Mesothelial cell of epicardium (in vitro differentiated cells): Measurements from ENCODE around the gene NEK6. TPM values are rescaled to one million over a fixed set of nuclear protein-coding genes. Genes with fewer than 3 reads are reported as not detected.

ENCODE experiments used
- DNase-seq, 2 experiments: peaks; one replicate each; pipeline ENCODE4 v3.0.0; 2021; ENCODE audit warnings: low spot score in 2 of 2; ENCODE audit not compliant: unreplicated experiment in 2 of 2
- H3K27ac Mint-ChIP-seq: 2 replicates; pipeline ENCODE4 v1.8.0; 2021; ENCODE audit warnings: mixed read lengths
- H3K27me3 Mint-ChIP-seq: 2 replicates; pipeline ENCODE4 v1.8.0; 2021; ENCODE audit warnings: low read depth, mixed read lengths
- H3K36me3 Mint-ChIP-seq: 2 replicates; pipeline ENCODE4 v1.8.0; 2021; ENCODE audit warnings: mixed read lengths
- H3K4me1 Mint-ChIP-seq: 2 replicates; pipeline ENCODE4 v1.8.0; 2021; ENCODE audit warnings: mixed read lengths
- H3K4me3 Mint-ChIP-seq: 2 replicates; pipeline ENCODE4 v1.8.0; 2021; ENCODE audit warnings: mild to moderate bottlenecking, moderate library complexity, mixed read lengths
- H3K9me3 Mint-ChIP-seq: 2 replicates; pipeline ENCODE4 v1.8.0; 2021; ENCODE audit warnings: mixed read lengths
- CTCF ChIP-seq: fragments of 200-600 bp; sonication (generic); IDR thresholded peaks from one replicate; pipeline ENCODE4 v1.5.0; 2021; ENCODE audit warnings: antibody characterized with exemption; ENCODE audit not compliant: unreplicated experiment
- total RNA-seq: library from RNA; stranded (reverse); gene quantifications from 3 replicates; pipeline ENCODE4 v1.2.1, GENCODE V29; 2021

Gene NEK6
- total RNA-seq, 1 donor from 2014 or later = 42.9 TPM

GRCh38 chr9:124381170-124381945, 123.6 kb downstream of the NEK6 start:
- no peaks in the 10 kb centered on the region for H3K27me3 Mint-ChIP-seq

GRCh38 chr9:124384210-124384609, 126.5 kb downstream of the NEK6 start:
- H3K4me3 Mint-ChIP-seq = no peak overlapping the region
- no peaks in the 10 kb centered on the region for H3K9me3 Mint-ChIP-seq
- no peak for DNase-seq
- no peaks in the 10 kb centered on the region for H3K4me1 Mint-ChIP-seq
- H3K27ac Mint-ChIP-seq = no peak overlapping the region
- no peaks in the 10 kb centered on the region for H3K27me3 Mint-ChIP-seq
- peaks cover 21% of the 10 kb centered on the region for H3K36me3 Mint-ChIP-seq
- TF ChIP-seq CTCF = no peak

More at GRCh38 chr9:124381170-124381945, 123.6 kb downstream of the NEK6 start:
- TF ChIP-seq CTCF = no peak
- Mint-ChIP-seq H3K27ac (no peak overlapping the region), H3K36me3 (peaks cover 21% of the 10 kb centered on the region), H3K4me3 (no peak overlapping the region), H3K4me1 (no peaks in the 10 kb centered on the region), H3K9me3 (no peaks in the 10 kb centered on the region)
- no peak for DNase-seq

- DNase-seq = no peak
- Mint-ChIP-seq H3K4me1 (no peaks in the 10 kb centered on the region), H3K4me3 (no peak overlapping the region), H3K27ac (no peak overlapping the region), H3K9me3 (no peaks in the 10 kb centered on the region), H3K36me3 (peaks cover 19% of the 10 kb centered on the region), H3K27me3 (no peaks in the 10 kb centered on the region)
- no peak for TF ChIP-seq CTCF
Measured at GRCh38 chr9:124384846-124385245, 127.1 kb downstream of the NEK6 start.

- TF ChIP-seq CTCF = no peak
- H3K4me3 Mint-ChIP-seq = no peak overlapping the region
- peaks cover 14% of the 10 kb centered on the region for H3K36me3 Mint-ChIP-seq
- H3K27ac Mint-ChIP-seq = no peak overlapping the region
- DNase-seq = no peak
- no peaks in the 10 kb centered on the region for H3K27me3 Mint-ChIP-seq
- H3K4me1 Mint-ChIP-seq = peaks cover 2% of the 10 kb centered on the region
- H3K9me3 Mint-ChIP-seq = no peaks in the 10 kb centered on the region
Measured at GRCh38 chr9:124385623-124386022, 127.9 kb downstream of the NEK6 start.

GRCh38 chr9:124386201-124386600, 128.5 kb downstream of the NEK6 start:
- H3K36me3 Mint-ChIP-seq = peaks cover 14% of the 10 kb centered on the region
- no peak overlapping the region for H3K4me3 Mint-ChIP-seq

More at GRCh38 chr9:124386201-124386600, 128.5 kb downstream of the NEK6 start:
- Mint-ChIP-seq H3K4me1 (peaks cover 7% of the 10 kb centered on the region), H3K9me3 (no peaks in the 10 kb centered on the region), H3K27ac (no peak overlapping the region), H3K27me3 (no peaks in the 10 kb centered on the region)
- TF ChIP-seq CTCF = no peak
- DNase-seq = no peak
